ENCODE results near the gene ZNF423. TPM values are rescaled to one million over a fixed set of nuclear protein-coding genes. Genes with fewer than 3 reads are reported as not detected.

ZNF423 gene
- total RNA-seq, 2 donors from 2014 or later, result not detected

DNA sequence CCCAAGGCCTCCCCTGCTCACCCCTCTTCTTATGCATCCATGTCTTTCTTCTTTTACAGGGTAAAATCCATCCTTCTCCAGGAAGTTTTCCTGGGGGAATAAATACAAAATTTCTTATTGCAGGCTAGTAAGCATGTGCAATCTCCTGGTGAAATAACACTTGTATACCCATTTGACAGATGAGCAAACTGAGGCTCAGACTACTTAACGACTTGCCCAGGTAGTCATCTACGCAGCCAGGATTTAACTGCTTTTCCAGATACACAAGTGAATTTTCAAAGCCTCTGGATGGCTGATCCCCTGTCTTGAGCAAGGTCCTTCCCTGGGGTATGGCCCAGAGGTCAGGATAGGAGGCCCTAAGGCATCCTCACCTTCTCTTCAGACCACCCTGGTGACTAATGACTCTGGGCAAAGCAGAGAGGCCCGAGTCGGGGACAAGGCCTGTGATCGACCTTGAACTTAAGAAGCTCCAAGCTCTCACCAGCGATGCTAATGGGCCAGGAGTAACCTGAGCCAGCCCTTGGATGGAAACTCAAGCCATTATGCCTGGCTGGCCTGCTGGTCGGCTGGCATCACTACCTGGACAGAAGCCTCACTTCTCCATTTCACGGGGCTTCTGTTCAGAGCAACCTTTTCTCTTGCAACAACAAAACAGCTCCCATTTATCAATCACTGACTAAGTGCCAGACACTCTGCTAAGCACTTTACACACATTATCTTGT is 33.1 kb downstream of the ZNF423 start:
- H3K36me3 Mint-ChIP-seq (ENCODE audit: insufficient read depth in 2 of 2), result no peaks in the 10 kb centered on the region
- no peaks in the 10 kb centered on the region for H3K9me3 Mint-ChIP-seq
- H3K27me3 Mint-ChIP-seq (ENCODE audit: low read depth), result no peaks in the 10 kb centered on the region
- no peak overlapping the region for H3K4me3 Mint-ChIP-seq
- DNase-seq, result no peak
- no peaks in the 10 kb centered on the region for H3K4me1 Mint-ChIP-seq (ENCODE audit: low read depth)
- ATAC-seq (replicated peaks in 1 of 2), result no peak
- H3K27ac Mint-ChIP-seq, result no peak overlapping the region

DNA sequence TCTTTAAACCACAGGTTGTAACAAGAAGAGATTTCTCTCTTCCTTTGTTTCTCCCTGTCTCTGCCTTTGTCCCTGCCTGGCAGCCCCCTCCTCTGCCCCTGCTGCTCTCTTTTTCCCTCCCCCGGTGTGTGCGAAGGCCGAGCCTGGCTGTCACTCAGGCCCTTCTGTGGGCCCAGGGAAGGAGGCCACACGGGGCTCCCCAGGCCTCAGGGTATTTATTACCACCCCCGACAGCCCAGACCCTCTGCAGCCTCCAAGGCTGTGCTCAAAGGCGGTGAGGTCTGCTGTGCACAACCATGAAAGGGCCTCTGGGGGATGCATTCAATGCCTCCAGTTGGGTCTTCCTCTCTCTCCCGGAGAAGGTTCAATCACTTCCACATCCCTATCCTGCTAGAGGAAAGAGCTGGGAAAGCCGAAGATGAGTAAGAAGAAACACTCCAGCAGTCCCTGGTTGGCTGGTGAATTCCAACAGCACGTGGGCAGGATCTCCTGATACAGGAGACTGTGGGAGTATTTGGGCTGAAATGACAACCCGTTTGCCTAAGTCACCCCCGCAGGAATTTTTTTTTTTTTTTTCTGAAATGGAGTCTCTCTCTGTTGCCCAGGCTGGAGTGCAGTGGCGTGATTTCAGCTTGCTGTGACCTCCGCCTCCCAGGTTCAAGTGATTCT is 34.2 kb downstream of the ZNF423 start:
- Mint-ChIP-seq H3K27ac (no peak overlapping the region), H3K4me3 (no peak overlapping the region), H3K4me1 (ENCODE audit: low read depth) (no peaks in the 10 kb centered on the region), H3K27me3 (ENCODE audit: low read depth) (no peaks in the 10 kb centered on the region), H3K9me3 (no peaks in the 10 kb centered on the region), H3K36me3 (ENCODE audit: insufficient read depth in 2 of 2) (no peaks in the 10 kb centered on the region)
- ATAC-seq (replicated peaks in 1 of 2), result no peak
- DNase-seq, result no peak

DNA sequence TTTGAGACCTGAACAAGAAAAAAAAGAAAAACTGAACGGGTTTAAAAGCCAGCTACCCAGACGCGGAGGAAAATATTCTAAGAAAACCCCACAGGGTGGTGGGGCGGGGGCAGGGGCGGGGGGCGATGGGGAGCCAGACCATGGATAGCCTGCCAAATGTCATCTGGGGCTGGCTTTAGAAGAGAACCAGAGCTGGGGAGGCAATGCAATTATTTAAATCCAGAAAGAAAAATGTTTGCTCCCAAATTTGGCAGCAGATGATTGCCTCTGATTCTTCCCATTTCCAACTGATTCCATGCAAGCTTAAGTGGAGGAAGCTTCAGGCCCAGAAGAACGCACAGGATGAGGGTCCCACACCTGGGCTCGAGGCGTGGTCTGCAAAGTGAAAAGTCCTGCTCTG is 34.8 kb downstream of the ZNF423 start:
- H3K9me3 Mint-ChIP-seq, result no peaks in the 10 kb centered on the region
- no peaks in the 10 kb centered on the region for H3K36me3 Mint-ChIP-seq (ENCODE audit: insufficient read depth in 2 of 2)
- no peaks in the 10 kb centered on the region for H3K27me3 Mint-ChIP-seq (ENCODE audit: low read depth)
- H3K4me1 Mint-ChIP-seq (ENCODE audit: low read depth), result no peaks in the 10 kb centered on the region
- H3K4me3 Mint-ChIP-seq, result no peak overlapping the region
- ATAC-seq (replicated peaks in 1 of 2) (no peak), DNase-seq (no peak)
- H3K27ac Mint-ChIP-seq, result no peak overlapping the region

DNA sequence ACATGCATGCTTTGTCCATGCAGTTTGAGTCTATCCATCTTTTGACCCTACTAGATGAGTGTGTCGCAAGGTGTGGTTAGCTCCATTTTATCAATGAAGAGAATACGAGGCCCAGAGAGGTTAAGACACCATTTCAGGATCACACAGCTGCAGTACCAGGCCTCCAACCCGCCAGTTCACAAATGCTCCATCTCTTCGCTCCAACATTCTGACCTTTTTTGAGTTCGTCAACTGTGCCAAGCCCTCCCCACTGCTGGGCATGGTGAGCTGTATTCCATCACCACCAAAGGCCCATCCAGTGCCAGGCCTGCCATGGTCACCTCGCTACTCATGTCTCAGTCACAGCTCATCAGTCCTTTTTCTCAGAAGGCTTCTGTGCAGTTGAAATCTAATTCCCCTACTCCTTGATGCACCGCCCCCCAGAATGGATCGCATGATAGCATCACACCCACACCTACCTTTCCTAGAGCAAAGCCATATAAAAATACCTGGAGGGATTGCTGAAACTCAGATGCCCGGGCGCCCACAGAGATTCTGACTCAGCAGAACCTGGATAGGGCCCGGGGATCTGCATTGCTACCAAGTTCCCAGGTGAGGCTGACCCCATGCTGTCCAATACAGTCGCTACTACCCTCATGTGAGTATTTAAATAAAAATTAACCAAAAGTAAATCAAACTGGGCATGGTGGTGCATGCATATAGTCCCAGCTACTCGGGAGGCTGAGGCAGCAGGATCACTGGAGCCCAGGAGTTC is 38.0 kb downstream of the ZNF423 start:
- ATAC-seq (replicated peaks in 1 of 2) (no peak), DNase-seq (no peak)
- Mint-ChIP-seq H3K9me3 (no peaks in the 10 kb centered on the region), H3K27ac (no peak overlapping the region), H3K36me3 (ENCODE audit: insufficient read depth in 2 of 2) (no peaks in the 10 kb centered on the region), H3K4me1 (ENCODE audit: low read depth) (no peaks in the 10 kb centered on the region), H3K27me3 (ENCODE audit: low read depth) (no peaks in the 10 kb centered on the region), H3K4me3 (no peak overlapping the region)

DNA sequence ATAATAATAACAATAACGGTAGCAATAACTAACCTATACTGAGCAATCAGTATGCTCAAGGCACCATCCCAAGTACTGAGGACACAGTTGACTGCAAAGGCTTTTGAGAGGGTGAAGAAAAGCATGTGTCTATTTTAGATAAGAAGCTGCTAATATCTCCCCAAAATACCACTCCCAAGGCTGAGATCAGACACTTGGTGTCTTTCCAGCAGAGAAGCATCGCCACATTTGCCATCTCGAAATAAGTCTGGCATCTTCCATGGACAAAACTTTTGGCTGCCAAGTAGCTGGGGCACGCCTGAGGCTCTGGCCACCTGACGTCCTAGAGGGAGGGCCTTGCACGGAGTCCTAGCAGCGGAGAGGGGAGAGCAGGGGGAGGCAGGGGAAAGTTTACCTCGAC is 39.0 kb downstream of the ZNF423 start:
- Mint-ChIP-seq H3K36me3 (ENCODE audit: insufficient read depth in 2 of 2) (no peaks in the 10 kb centered on the region), H3K27ac (no peak overlapping the region), H3K27me3 (ENCODE audit: low read depth) (no peaks in the 10 kb centered on the region), H3K9me3 (no peaks in the 10 kb centered on the region), H3K4me3 (no peak overlapping the region), H3K4me1 (ENCODE audit: low read depth) (no peaks in the 10 kb centered on the region)
- DNase-seq (no peak), ATAC-seq (replicated peaks in 1 of 2) (no peak)

DNA sequence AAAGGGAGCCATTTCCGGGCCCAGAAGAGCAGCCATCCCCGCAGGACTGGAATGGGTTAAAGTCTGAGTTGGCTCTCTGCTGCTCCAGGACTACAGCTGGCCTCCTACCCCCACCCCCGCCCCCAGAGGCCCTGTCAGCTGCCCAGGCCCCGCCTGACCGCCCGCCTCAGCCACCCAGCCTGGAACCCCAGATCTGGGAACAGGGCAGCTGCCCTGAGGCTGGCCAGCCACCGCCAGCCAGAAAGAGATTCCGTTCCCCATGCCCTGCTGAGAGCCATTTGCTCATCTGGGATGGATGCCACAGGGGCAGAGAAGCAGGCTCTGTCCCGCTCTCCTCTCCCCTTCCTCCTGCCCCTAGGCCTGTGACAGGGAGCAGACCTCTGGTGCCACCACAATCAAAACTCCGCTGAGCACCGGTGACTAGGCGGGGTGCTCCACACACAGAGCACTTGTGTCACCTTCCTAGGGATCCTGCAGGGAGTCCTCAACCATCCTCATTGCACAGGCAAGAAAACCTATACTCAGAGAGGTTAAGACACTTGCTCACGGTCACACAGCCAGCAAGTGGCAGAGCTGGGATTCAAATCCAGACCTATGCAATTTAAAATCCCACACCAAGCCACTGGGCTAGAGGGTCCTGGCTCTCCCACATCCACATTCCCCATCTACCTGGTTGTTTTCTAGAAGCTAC is 44.1 kb downstream of the ZNF423 start:
- ATAC-seq (replicated peaks in 1 of 2) (no peak), DNase-seq (no peak)
- Mint-ChIP-seq H3K27me3 (ENCODE audit: low read depth) (no peaks in the 10 kb centered on the region), H3K27ac (no peak overlapping the region), H3K36me3 (ENCODE audit: insufficient read depth in 2 of 2) (no peaks in the 10 kb centered on the region), H3K4me1 (ENCODE audit: low read depth) (no peaks in the 10 kb centered on the region), H3K9me3 (no peaks in the 10 kb centered on the region), H3K4me3 (no peak overlapping the region)

DNA sequence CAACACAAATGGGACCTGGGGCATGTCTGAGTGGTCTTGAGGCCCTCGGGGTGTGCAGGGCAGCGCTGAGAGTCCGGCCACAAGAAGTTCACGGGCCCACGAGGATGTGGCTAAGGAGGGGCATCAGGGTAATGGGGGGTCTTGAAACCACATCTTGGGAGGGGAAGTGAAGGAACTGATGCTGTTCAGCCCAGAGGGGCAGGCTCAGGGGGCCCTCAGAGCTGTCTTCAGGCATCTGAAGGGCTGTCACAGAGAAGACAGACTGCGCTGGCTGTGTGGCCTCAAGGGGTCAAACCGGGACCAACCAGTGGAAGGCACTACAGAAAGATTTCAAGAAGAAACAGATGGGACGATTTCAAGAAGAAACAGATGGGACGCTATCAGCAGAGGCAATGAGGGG is 45.1 kb downstream of the ZNF423 start:
- no peaks in the 10 kb centered on the region for H3K4me1 Mint-ChIP-seq (ENCODE audit: low read depth)
- H3K9me3 Mint-ChIP-seq, result no peaks in the 10 kb centered on the region
- no peak for ATAC-seq (replicated peaks in 1 of 2)
- DNase-seq, result no peak
- H3K27me3 Mint-ChIP-seq (ENCODE audit: low read depth), result no peaks in the 10 kb centered on the region
- no peak overlapping the region for H3K4me3 Mint-ChIP-seq
- H3K36me3 Mint-ChIP-seq (ENCODE audit: insufficient read depth in 2 of 2), result no peaks in the 10 kb centered on the region
- no peak overlapping the region for H3K27ac Mint-ChIP-seq

DNA sequence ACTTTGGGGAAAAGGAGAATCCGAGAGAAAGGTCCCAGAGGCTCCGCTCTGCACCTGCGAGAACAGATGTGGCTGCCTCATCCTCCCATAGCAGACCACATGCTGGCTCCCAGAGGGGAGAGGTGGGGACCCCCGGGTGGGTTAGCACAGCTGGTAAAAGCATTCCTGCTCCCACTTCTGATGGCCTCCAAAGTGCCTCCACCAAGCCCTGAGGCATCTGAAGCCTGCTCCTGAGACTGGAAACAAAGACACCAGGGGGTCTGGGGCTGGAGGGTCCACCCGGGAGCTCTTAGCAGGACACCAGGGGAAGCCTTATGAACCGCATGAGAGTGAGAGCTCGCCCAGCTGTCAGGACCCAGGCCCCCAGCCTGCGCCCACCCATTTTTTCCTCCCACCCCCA is 46.4 kb downstream of the ZNF423 start:
- ATAC-seq (replicated peaks in 1 of 2) (no peak), DNase-seq (no peak)
- no peaks in the 10 kb centered on the region for H3K36me3 Mint-ChIP-seq (ENCODE audit: insufficient read depth in 2 of 2)
- H3K27me3 Mint-ChIP-seq (ENCODE audit: low read depth), result no peaks in the 10 kb centered on the region
- H3K4me3 Mint-ChIP-seq, result no peak overlapping the region
- no peaks in the 10 kb centered on the region for H3K4me1 Mint-ChIP-seq (ENCODE audit: low read depth)
- H3K27ac Mint-ChIP-seq, result no peak overlapping the region
- H3K9me3 Mint-ChIP-seq, result no peaks in the 10 kb centered on the region

DNA sequence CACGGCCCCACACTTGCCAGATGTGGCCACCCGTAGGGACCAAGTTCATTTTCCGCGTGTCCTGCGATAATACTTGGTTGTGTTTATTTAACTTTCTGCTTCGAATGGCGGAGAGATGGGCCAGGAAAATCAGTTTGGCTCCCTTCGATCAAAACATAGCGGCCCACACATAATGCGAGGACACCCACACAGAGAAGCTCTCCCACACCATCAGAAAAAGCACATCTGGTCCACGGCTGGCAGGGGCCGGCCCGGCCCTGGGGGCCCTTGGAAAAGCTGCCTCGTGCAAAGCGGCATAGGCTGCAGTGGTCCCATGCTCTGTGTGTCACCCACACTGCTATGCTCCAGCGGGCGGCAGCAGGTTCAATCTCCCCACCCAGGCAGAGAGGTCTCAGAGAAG is 46.9 kb downstream of the ZNF423 start:
- Mint-ChIP-seq H3K4me1 (ENCODE audit: low read depth) (no peaks in the 10 kb centered on the region), H3K27me3 (ENCODE audit: low read depth) (no peaks in the 10 kb centered on the region), H3K4me3 (no peak overlapping the region), H3K27ac (no peak overlapping the region), H3K9me3 (no peaks in the 10 kb centered on the region), H3K36me3 (ENCODE audit: insufficient read depth in 2 of 2) (no peaks in the 10 kb centered on the region)
- DNase-seq, result no peak
- no peak for ATAC-seq (replicated peaks in 1 of 2)

DNA sequence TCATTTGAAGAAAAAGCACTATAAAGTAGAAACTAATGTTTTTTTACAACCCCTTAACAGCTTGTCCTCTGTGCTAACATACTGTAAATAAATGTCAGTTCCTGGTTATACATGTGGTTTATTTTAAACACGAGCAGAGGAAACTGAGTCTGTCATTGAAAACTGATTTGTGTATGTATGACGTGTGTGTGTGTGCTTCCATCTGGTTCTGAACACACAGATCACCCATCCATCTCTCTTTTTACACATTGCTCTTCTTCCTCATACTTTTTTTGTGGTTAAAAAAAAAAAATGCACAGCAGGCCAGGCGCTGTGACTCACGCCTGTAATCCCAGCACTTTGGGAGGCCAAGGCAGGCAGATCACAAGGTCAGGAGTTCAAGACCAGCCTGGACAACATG is 49.5 kb downstream of the ZNF423 start:
- Mint-ChIP-seq H3K27ac (no peak overlapping the region), H3K36me3 (ENCODE audit: insufficient read depth in 2 of 2) (no peaks in the 10 kb centered on the region), H3K9me3 (no peaks in the 10 kb centered on the region), H3K27me3 (ENCODE audit: low read depth) (no peaks in the 10 kb centered on the region), H3K4me3 (no peak overlapping the region), H3K4me1 (ENCODE audit: low read depth) (no peaks in the 10 kb centered on the region)
- DNase-seq, result no peak
- no peak for ATAC-seq (replicated peaks in 1 of 2)

DNA sequence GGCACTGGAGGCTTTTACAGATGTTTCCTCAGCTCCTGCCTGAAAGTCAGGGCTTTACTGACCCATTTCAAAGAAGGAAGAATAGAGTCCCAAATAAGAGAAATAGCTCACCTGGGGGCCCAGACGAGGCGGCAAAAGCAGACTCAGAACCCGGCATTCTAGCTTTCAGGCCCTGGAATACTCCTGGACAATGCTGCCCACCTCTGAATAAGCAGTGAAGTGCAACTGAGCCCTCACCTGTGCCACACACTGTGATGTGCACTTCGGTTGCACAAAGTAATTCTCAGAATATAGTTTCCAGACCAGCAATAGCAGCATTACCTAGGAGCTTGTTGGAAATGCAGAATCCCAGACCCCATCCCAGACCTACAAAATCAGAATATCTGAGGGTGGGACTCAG is 54.6 kb downstream of the ZNF423 start:
- no peaks in the 10 kb centered on the region for H3K4me1 Mint-ChIP-seq (ENCODE audit: low read depth)
- no peak overlapping the region for H3K4me3 Mint-ChIP-seq
- ATAC-seq (replicated peaks in 1 of 2) (no peak), DNase-seq (no peak)
- H3K36me3 Mint-ChIP-seq (ENCODE audit: insufficient read depth in 2 of 2), result no peaks in the 10 kb centered on the region
- H3K27ac Mint-ChIP-seq, result no peak overlapping the region
- no peaks in the 10 kb centered on the region for H3K27me3 Mint-ChIP-seq (ENCODE audit: low read depth)
- H3K9me3 Mint-ChIP-seq, result no peaks in the 10 kb centered on the region

DNA sequence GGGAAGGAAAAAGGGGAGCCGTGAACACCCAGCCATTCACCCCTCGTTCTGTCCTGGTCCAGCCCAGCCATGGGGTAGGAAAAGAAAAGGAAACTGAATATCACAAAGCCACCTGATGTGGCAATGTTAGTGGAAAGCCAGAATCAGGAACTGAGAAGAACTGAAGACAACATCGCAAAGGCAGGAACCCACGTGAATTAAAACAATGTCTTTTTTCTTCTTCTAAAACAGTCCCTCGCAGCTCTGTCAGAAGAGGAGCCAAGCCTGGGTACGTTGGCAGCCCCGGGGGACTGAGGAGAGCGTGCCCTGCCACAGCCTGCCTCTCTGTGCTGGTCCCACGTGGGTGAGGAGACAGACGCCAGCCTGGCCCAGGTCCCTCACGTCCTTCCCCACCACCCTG is 55.0 kb downstream of the ZNF423 start:
- Mint-ChIP-seq H3K27ac (no peak overlapping the region), H3K4me1 (ENCODE audit: low read depth) (no peaks in the 10 kb centered on the region), H3K4me3 (no peak overlapping the region), H3K27me3 (ENCODE audit: low read depth) (no peaks in the 10 kb centered on the region), H3K36me3 (ENCODE audit: insufficient read depth in 2 of 2) (no peaks in the 10 kb centered on the region), H3K9me3 (no peaks in the 10 kb centered on the region)
- DNase-seq, result no peak
- ATAC-seq (replicated peaks in 1 of 2), result no peak

DNA sequence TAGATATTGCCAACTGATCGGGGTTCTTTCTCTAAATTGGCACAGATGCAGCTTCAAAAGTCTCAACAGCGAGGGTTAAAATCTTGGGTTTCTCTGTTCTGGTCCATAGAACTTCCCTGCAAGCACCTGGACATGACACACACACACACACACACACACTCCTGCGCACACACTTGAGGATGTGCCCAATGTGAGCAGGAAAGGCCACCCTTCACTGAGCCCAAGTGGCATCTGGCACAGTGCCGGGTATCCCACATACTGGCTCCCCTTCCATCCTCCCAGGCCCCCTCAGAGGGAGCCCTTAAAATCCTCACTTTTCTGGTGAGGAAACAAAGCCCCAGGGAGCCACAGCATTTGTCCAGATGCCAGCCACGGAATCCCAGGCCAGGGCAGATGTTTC is 55.5 kb downstream of the ZNF423 start:
- no peaks in the 10 kb centered on the region for H3K9me3 Mint-ChIP-seq
- no peak overlapping the region for H3K27ac Mint-ChIP-seq
- no peak for ATAC-seq (replicated peaks in 1 of 2)

More for the DNA sequence above, 55.5 kb downstream of the ZNF423 start:
- Mint-ChIP-seq H3K36me3 (ENCODE audit: insufficient read depth in 2 of 2) (no peaks in the 10 kb centered on the region), H3K4me3 (no peak overlapping the region), H3K4me1 (ENCODE audit: low read depth) (no peaks in the 10 kb centered on the region), H3K27me3 (ENCODE audit: low read depth) (no peaks in the 10 kb centered on the region)
- DNase-seq, result no peak

Measured in activated T-cell treated with anti-CD3 and anti-CD28 coated beads, Interleukin-2, amount 50 U/mL, for 72 hours (primary cell).